Thymus (tissue), 11 donors: Measurements from ENCODE around the gene TPPP3. TPM values are rescaled to one million over a fixed set of nuclear protein-coding genes. Genes with fewer than 3 reads are reported as not detected.

Experiments used
- DNase-seq, 9 donors: peaks; one replicate each; pipeline ENCODE4 v3.0.0-alpha.2; 2013; ENCODE audit warnings: low spot score in 9 of 9, low read depth in 6 of 9, missing footprints in 1 of 9
- H3K27ac ChIP-seq, 2 donors: one replicate each; pipeline ENCODE4 v1.5.1; 2013; ENCODE audit warnings: control low read depth in 1 of 2, low read depth in 1 of 2, low read length in 1 of 2, mild to moderate bottlenecking in 1 of 2, moderate library complexity in 1 of 2
- H3K27me3 ChIP-seq, 2 donors: one replicate each; pipeline ENCODE4 v1.5.1; 2013; ENCODE audit warnings: low read length in 1 of 2; ENCODE audit not compliant: control insufficient read depth in 2 of 2, insufficient read depth in 1 of 2
- H3K36me3 ChIP-seq, 2 donors: one replicate each; pipeline ENCODE4 v1.5.1; 2013; ENCODE audit warnings: low read length in 1 of 2, mild to moderate bottlenecking in 1 of 2, moderate library complexity in 1 of 2; ENCODE audit not compliant: control insufficient read depth in 2 of 2, insufficient read depth in 2 of 2
- H3K4me1 ChIP-seq, 2 donors: one replicate each; pipeline ENCODE4 v1.5.1; 2013; ENCODE audit warnings: low read length in 2 of 2; ENCODE audit not compliant: control insufficient read depth in 2 of 2, insufficient read depth in 2 of 2
- H3K4me3 ChIP-seq, 2 donors: one replicate each; pipeline ENCODE4 v1.5.1; 2013; ENCODE audit warnings: low read length in 2 of 2, control low read depth in 1 of 2, mild to moderate bottlenecking in 1 of 2
- H3K9me3 ChIP-seq, 2 donors: one replicate each; pipeline ENCODE4 v1.5.1; 2013; ENCODE audit warnings: low read length in 1 of 2, mild to moderate bottlenecking in 1 of 2; ENCODE audit not compliant: control insufficient read depth in 2 of 2, insufficient read depth in 1 of 2
- WGBS: extraction: QIAGEN DNeasy Blood & Tissue Kit; methylation state at CpG from one replicate; pipeline ENCODE4 v1.1.7; 2013; 5-methylcytosine and 5-hydroxymethylcytosine counted together
- polyA plus RNA-seq: library from polyadenylated mRNA; stranded (reverse); fragments of 200-250 nt; gene quantifications from one replicate; pipeline ENCODE4 v1.2.3, GENCODE V29; 2013
- total RNA-seq: library from RNA; stranded (reverse); fragments of 120-200 nt; gene quantifications from one replicate; pipeline ENCODE4 v1.2.4, GENCODE V29; 2013
- donor health status: healthy.

Gene TPPP3
- total and polyA plus RNA-seq, 2 donors, result 1.6 to 9.0 TPM

DNA sequence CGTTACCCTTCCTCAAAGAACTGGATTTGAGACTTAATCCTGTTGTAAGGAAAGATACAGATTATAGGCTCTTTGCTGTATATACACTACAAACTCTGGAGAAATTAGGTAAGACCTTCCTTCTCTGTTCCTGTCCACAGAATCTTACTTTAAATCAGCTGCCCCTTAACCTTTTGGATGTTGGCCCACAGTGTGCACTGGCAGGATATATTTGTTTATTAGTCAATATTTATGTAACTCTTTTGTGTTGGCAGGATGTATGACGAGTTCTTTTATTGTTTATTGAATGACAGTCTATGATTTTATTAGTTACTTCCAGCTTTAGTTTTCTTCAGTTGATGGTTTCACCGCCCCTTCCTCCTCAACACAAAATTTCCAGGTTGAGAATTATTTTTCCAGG, 47.0 kb downstream of the TPPP3 start:
- Histone ChIP-seq H3K36me3 (no peaks in the 10 kb centered on the region), H3K27ac (no peak overlapping the region), H3K9me3 (no peaks in the 10 kb centered on the region), H3K27me3 (no peaks in the 10 kb centered on the region), H3K4me1 (no peaks in the 10 kb centered on the region), H3K4me3 (no peak overlapping the region)
- no peak for DNase-seq
- 93% methylated on average over 3 of the region's 3 CpGs for WGBS

DNA sequence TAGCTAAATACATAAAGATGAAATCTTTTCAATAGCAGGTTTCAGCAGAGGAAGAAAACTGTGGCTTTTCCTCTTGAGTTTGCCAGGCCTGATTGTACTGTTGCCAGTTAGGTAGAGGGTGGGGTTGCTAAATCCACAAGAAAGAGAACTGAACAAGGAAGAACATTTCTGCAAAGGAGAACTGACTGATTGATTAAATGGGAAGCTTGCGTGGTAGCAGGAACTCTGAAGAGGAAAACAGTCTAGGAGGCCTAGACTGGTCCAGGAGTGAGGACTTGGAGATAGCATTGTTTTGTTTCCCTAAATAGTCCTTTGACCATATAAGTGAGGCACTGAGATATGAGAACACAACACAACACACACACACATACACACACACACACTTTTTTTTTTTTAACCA, 47.9 kb downstream of the TPPP3 start:
- H3K9me3 ChIP-seq, result no peaks in the 10 kb centered on the region
- 95% methylated on average over 1 of the region's 1 CpG for WGBS
- H3K36me3 ChIP-seq, result no peaks in the 10 kb centered on the region
- no peak overlapping the region for H3K27ac ChIP-seq
- no peaks in the 10 kb centered on the region for H3K4me1 ChIP-seq
- H3K27me3 ChIP-seq, result no peaks in the 10 kb centered on the region
- no peak for DNase-seq
- no peak overlapping the region for H3K4me3 ChIP-seq

DNA sequence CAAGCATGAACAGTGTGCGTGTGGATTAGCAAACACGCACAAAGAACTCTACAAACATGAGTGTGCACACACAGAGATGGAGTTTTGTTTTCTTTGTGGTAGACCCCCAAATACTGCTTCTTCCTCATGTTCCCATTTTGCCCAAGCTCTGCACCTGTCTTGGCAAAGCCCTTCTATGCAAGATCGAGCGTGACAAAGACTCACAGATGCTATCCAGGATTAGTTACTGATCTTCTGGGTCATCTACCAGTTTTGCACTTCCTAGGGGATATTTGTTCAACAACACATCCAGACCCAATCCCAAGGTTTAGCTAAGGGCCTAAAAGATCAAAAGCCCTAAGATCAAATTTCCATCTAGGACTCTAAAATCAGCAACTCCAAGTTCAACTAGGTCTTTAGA, 50.7 kb downstream of the TPPP3 start:
- no peak overlapping the region for H3K27ac ChIP-seq
- no peaks in the 10 kb centered on the region for H3K4me1 ChIP-seq
- no peaks in the 10 kb centered on the region for H3K36me3 ChIP-seq
- H3K27me3 ChIP-seq, result no peaks in the 10 kb centered on the region
- 97% methylated on average over 4 of the region's 4 CpGs for WGBS
- no peak overlapping the region for H3K4me3 ChIP-seq
- no peaks in the 10 kb centered on the region for H3K9me3 ChIP-seq
- DNase-seq, result no peak

DNA sequence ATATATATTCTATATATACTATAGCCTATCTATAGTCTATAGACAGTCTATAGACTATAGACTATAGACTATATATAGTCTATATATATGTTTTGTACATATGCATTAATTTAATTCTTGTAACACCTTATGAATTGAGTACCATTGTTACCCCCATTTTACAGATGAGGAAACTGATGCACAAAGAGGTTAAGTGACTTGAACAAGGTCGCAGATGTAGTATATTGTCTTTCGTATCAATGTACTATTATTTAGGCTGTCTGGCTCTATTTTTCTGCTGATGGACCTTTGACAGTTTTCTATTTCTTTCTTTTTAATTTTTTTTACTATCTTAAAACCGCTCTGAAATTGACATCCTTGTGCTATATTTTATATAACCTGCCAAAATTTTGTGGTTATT, 52.0 kb downstream of the TPPP3 start:
- no peaks in the 10 kb centered on the region for H3K27me3 ChIP-seq

More for the DNA sequence above, 52.0 kb downstream of the TPPP3 start:
- Histone ChIP-seq H3K4me3 (no peak overlapping the region), H3K27ac (no peak overlapping the region), H3K9me3 (no peaks in the 10 kb centered on the region), H3K36me3 (no peaks in the 10 kb centered on the region), H3K4me1 (no peaks in the 10 kb centered on the region)
- WGBS, result 94% methylated on average over 3 of the region's 3 CpGs
- DNase-seq, result no peak

Other genes with a start within 250 kb of the TPPP3 start
- 1.3 TPM for gene B3GNT9, start 242.5 kb downstream of the TPPP3 start, total RNA-seq
- 3.2 TPM for gene B3GNT9, start 242.5 kb downstream of the TPPP3 start, polyA plus RNA-seq
- 12.5 TPM for gene TRADD, start 233.6 kb downstream of the TPPP3 start, total RNA-seq
- gene TRADD, start 233.6 kb downstream of the TPPP3 start, polyA plus RNA-seq, result 33.9 TPM
- 2.0 TPM for gene FBXL8, start 233.5 kb downstream of the TPPP3 start, total RNA-seq
- gene FBXL8, start 233.5 kb downstream of the TPPP3 start, polyA plus RNA-seq, result 12.0 TPM
- 4.1 TPM for gene HSF4, start 228.8 kb downstream of the TPPP3 start, total RNA-seq
- gene HSF4, start 228.8 kb downstream of the TPPP3 start, polyA plus RNA-seq, result 50.8 TPM
- 2.3 TPM for gene NOL3, start 223.0 kb downstream of the TPPP3 start, total RNA-seq
- 28.2 TPM for gene NOL3, start 223.0 kb downstream of the TPPP3 start, polyA plus RNA-seq
- 5.2 TPM for gene MATCAP1, start 209.5 kb downstream of the TPPP3 start, total RNA-seq
- gene MATCAP1, start 209.5 kb downstream of the TPPP3 start, polyA plus RNA-seq, result 24.6 TPM
- gene EXOC3L1, start 203.4 kb downstream of the TPPP3 start, total RNA-seq, result 0.57 TPM
- gene EXOC3L1, start 203.4 kb downstream of the TPPP3 start, polyA plus RNA-seq, result 2.2 TPM
- gene E2F4, start 201.3 kb downstream of the TPPP3 start, total RNA-seq, result 47.7 TPM
- 46.9 TPM for gene E2F4, start 201.3 kb downstream of the TPPP3 start, polyA plus RNA-seq
- 2.3 TPM for gene ELMO3, start 194.4 kb downstream of the TPPP3 start, total RNA-seq
- 15.3 TPM for gene ELMO3, start 194.4 kb downstream of the TPPP3 start, polyA plus RNA-seq
- gene TMEM208, start 166.4 kb downstream of the TPPP3 start, total RNA-seq, result 35.2 TPM
- 71.8 TPM for gene TMEM208, start 166.4 kb downstream of the TPPP3 start, polyA plus RNA-seq
- 5.6 TPM for gene FHOD1, start 146.0 kb downstream of the TPPP3 start, total RNA-seq
- gene FHOD1, start 146.0 kb downstream of the TPPP3 start, polyA plus RNA-seq, result 27.8 TPM
- 0.09 TPM for gene SLC9A5, start 144.5 kb downstream of the TPPP3 start, total RNA-seq
- gene SLC9A5, start 144.5 kb downstream of the TPPP3 start, polyA plus RNA-seq, result 1.1 TPM
- gene PLEKHG4, start 114.0 kb downstream of the TPPP3 start, total RNA-seq, result 12.6 TPM
- gene PLEKHG4, start 114.0 kb downstream of the TPPP3 start, polyA plus RNA-seq, result 16.8 TPM
- 0.19 TPM for gene KCTD19, start 66.8 kb downstream of the TPPP3 start, total RNA-seq
- gene KCTD19, start 66.8 kb downstream of the TPPP3 start, polyA plus RNA-seq, result 0.34 TPM
- 0.19 TPM for gene LRRC36, start 66.7 kb downstream of the TPPP3 start, total RNA-seq
- 0.78 TPM for gene LRRC36, start 66.7 kb downstream of the TPPP3 start, polyA plus RNA-seq
- 0.52 TPM for gene ZDHHC1, start 23.0 kb upstream of the TPPP3 start, total RNA-seq
- 2.5 TPM for gene ZDHHC1, start 23.0 kb upstream of the TPPP3 start, polyA plus RNA-seq
- 0.09 TPM for gene HSD11B2, start 37.6 kb upstream of the TPPP3 start, total RNA-seq
- 7.8 TPM for gene HSD11B2, start 37.6 kb upstream of the TPPP3 start, polyA plus RNA-seq
- 51.8 TPM for gene ATP6V0D1, start 87.7 kb upstream of the TPPP3 start, total RNA-seq
- 44.8 TPM for gene ATP6V0D1, start 87.7 kb upstream of the TPPP3 start, polyA plus RNA-seq
- 0.09 TPM for gene AGRP, start 90.0 kb upstream of the TPPP3 start, total RNA-seq
- 0.87 TPM for gene AGRP, start 90.0 kb upstream of the TPPP3 start, polyA plus RNA-seq
- gene RIPOR1, start 135.3 kb upstream of the TPPP3 start, total RNA-seq, result 5.7 TPM
- gene RIPOR1, start 135.3 kb upstream of the TPPP3 start, polyA plus RNA-seq, result 25.4 TPM
- 61.0 TPM for gene CTCF, start 169.0 kb upstream of the TPPP3 start, total RNA-seq
- 44.5 TPM for gene CTCF, start 169.0 kb upstream of the TPPP3 start, polyA plus RNA-seq